Prostate gland (tissue), 2 donors: ENCODE results near the gene HMG20B. TPM values are rescaled to one million over a fixed set of nuclear protein-coding genes. Genes with fewer than 3 reads are reported as not detected.
A peak's percentile ranks its signal among the peaks of the same experiment; 100 is the strongest.

Source experiments
- DNase-seq: peaks from one replicate; pipeline ENCODE4 v3.0.0-alpha.2; 2019; ENCODE audit warnings: low spot score
- H3K27ac ChIP-seq, 2 donors: fragments of 200-600 bp; sonication (generic); 2 replicates each; pipeline ENCODE4 v1.5.1; 2017 to 2019
- H3K27me3 ChIP-seq: fragments of 200-600 bp; sonication (generic); replicated peaks from 2 replicates; pipeline ENCODE4 v1.5.1; 2019; ENCODE audit not compliant: insufficient read depth
- H3K36me3 ChIP-seq, 2 donors: fragments of 200-600 bp; sonication (generic); 1 replicate in 1 of 2; 2 replicates in 1 of 2; pipeline versions ENCODE4 v1.5.1 to v1.8.1; 2017 to 2019
- H3K4me1 ChIP-seq: fragments of 200-600 bp; sonication (generic); replicated peaks from 2 replicates; pipeline ENCODE4 v1.5.1; 2019
- H3K4me3 ChIP-seq, 2 donors: fragments of 200-600 bp; sonication (generic); 2 replicates each; pipeline ENCODE4 v1.5.1; 2017 to 2019
- H3K9me3 ChIP-seq: fragments of 200-600 bp; sonication (generic); 2 replicates; pipeline ENCODE4 v1.5.1; 2017
- CTCF ChIP-seq, 4 experiments: fragments of 200-600 bp in 2 of 4; fragments of 450-650 bp in 2 of 4; sonication (generic) in 2 of 4; IDR thresholded peaks; 1 replicate in 3 of 4; 2 replicates in 1 of 4; pipeline ENCODE4 v1.5.1; 2016 to 2019; ENCODE audit warnings: antibody characterized with exemption in 4 of 4, mild to moderate bottlenecking in 2 of 4, moderate library complexity in 2 of 4
- POLR2A ChIP-seq: fragments of 450-650 bp; IDR thresholded peaks from one replicate; pipeline ENCODE4 v1.6.1; 2016; ENCODE audit warnings: antibody characterized with exemption, mild to moderate bottlenecking
- POLR2AphosphoS5 ChIP-seq: sonication (generic); formaldehyde crosslinking; IDR thresholded peaks from one replicate; pipeline ENCODE4 v1.6.1; 2017; ENCODE audit warnings: antibody characterized with exemption
- WGBS: methylation state at CpG from one replicate; pipeline ENCODE4 v1.1.5; 2018; 5-methylcytosine and 5-hydroxymethylcytosine counted together
- intact Hi-C: fragments of 100-400 bp; cut with DNase I; formaldehyde crosslinking; loops from one replicate; pipeline ENCODE4 v1.14.2; 2022
- total RNA-seq, 2 donors: library from RNA; depleted of rRNA; stranded (reverse); fragments of >200 nt; gene quantifications; one replicate each; pipeline ENCODE4 v1.1.0, GENCODE V29; 2016

HMG20B gene
- total RNA-seq, 2 donors from 2014 or later: 184 to 369 TPM

DNA sequence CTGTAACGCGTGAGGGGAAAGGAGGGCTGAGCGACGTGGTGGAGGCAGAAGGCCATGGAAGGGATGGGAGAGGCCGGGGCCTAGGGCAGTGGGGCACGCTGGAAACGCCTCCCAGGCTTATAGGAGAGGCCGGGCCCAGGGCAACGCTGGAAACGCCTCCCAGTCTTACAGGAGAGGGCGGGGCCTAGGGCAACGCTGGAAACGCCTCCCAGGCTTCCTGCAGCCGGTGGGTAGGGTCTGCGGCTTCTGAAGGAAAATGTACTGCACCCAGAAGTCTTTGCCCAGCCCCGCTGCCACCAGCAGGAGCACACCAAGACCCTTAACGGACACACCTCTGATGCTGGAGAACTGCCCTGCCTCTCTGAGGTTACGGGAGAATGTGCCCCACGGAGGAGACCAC is 44.7 kb downstream of the HMG20B start:
- 62% methylated on average over 18 of the region's 19 CpGs for WGBS
- intact Hi-C loops: loop anchor here (5.0 to 10.0 kb wide), 2 partner anchors 70 to 313 kb away; no protein-coding TSS in a partner anchor
- Histone ChIP-seq H3K4me3 (no peak overlapping the region), H3K4me1 (no peaks in the 10 kb centered on the region), H3K27ac (no peak overlapping the region), H3K36me3 (peaks cover 0 to 6% of the 10 kb centered on the region in 2 donors), H3K27me3 (no peaks in the 10 kb centered on the region), H3K9me3 (no peaks in the 10 kb centered on the region)
- TF ChIP-seq CTCF (IDR thresholded peaks at IDR 0.05): no peak
- TF ChIP-seq POLR2A: no peak
- TF ChIP-seq POLR2AphosphoS5: no peak
- DNase-seq: no peak

DNA sequence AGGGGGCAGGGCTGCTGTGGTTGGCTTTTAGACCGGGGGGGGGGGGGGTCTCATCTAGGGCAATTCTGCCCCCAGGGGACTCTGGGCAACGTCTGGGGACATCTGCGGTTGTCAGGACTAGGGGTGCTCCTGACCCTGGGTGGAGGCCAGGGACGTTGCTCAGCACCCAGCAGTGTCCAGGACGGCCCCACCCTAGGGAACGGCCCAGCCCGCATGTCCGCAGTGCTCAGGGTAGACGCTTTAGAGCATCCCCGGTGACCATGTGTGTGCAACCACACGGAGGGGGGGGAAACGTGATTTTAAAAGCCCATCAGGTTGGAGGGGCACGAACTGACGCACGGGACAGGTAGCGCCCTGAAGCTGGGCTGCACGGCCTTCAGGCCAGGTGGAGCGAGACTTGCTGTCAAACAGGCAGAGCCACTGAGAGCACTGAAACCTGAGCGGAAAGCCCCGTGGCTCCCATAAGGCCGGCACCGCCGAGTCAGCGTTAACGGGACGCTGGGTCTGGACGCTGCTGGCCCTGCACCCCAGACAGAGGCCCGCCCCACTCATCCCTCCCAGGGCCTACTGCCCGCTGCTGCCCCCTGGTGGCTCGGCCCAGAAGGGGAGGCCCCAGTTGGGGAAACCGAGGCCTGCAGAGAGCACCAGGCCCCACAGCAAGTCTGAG is 45.5 kb downstream of the HMG20B start:
- H3K9me3 ChIP-seq: no peaks in the 10 kb centered on the region
- TF ChIP-seq POLR2AphosphoS5 (peak; percentile 46), CTCF (IDR thresholded peaks at IDR 0.05) (peak; percentile 79 to 95 (median 92)), POLR2A (no peak)
- intact Hi-C loops: loop anchor here (5.0 to 10.0 kb wide), 2 partner anchors 71 to 313 kb away; no protein-coding TSS in a partner anchor
- peaks cover 0 to 6% of the 10 kb centered on the region in 2 donors for H3K36me3 ChIP-seq
- H3K27ac ChIP-seq: no peak overlapping the region
- H3K4me3 ChIP-seq: no peak overlapping the region
- 59% methylated on average over 20 of the region's 31 CpGs for WGBS
- H3K27me3 ChIP-seq: no peaks in the 10 kb centered on the region
- peak; percentile 48 for DNase-seq
- no peaks in the 10 kb centered on the region for H3K4me1 ChIP-seq

DNA sequence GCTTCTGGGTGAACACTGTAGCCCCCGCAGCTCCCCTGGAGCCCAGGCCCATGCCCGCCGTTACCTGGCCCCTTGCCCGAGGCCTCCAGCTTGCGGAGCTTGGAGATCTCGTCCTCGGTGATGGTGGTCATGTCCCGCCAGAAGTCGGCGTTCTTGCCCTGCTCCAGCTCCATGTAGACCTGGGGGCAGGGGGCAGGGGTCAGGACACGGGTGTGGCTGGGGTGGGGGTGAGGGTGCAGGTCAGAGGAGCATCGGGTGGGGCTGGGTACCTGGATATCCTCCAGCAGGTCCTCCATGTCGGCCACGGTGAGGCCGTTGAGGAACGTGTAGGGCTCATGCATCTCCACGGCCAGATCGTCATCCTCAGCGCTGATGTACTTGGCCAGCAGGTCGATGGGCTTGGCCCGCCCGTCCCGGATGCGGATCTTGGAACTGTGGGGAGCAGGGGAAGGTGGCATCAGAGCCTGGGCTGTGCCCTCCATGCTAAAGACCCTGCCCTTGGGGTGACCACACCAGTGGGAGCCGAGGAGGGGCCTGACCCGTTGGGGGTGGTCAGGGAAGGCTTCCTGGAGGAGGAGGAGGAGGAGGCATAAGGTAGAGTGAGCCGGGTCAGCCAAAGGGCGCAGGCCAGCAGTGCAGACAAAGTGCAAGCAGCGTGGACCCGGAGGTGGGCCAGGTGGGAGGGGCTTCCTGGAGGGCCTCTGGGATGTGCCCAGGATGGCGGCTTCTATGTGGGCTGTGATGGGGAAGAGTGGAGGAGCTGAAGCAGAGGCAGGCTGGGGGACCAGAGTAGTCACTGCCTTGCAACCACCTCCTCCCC is 46.3 kb downstream of the HMG20B start:
- Histone ChIP-seq H3K4me3 (no peak overlapping the region), H3K36me3 (peaks cover 0 to 6% of the 10 kb centered on the region in 2 donors), H3K27me3 (no peaks in the 10 kb centered on the region), H3K4me1 (no peaks in the 10 kb centered on the region), H3K27ac (no peak overlapping the region), H3K9me3 (no peaks in the 10 kb centered on the region)
- TF ChIP-seq POLR2AphosphoS5 (no peak), CTCF (IDR thresholded peaks at IDR 0.05) (peak in 1 of 4 experiments; percentile 29)
- DNase-seq: no peak
- 88% methylated on average over 31 of the region's 31 CpGs for WGBS
- intact Hi-C loops: loop anchor here (5.0 to 10.0 kb wide), 2 partner anchors 72 to 314 kb away; no protein-coding TSS in a partner anchor

DNA sequence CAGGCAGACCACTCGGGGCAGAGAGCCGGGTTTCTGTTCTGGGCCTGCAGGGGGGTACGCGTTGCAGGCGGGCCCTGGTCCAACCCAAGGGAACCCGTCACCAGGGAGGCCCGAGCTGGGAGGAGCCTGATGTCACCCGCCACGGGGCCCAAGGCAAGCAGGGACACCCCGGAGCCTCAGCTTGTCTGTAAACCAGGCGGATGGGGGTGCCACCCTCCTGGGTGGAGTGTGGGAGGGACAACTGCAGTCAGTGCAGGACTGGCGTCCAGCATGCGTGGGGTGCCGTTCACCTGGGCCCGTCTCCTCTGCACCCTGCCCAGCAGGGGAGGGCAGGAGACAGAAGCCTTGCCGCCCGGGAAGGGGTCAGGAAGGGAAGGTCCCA is 46.9 kb downstream of the HMG20B start:
- intact Hi-C loops: loop anchor here (5.0 to 10.0 kb wide), 2 partner anchors 72 to 315 kb away; no protein-coding TSS in a partner anchor
- Histone ChIP-seq H3K9me3 (no peaks in the 10 kb centered on the region), H3K4me3 (no peak overlapping the region), H3K27ac (no peak overlapping the region), H3K4me1 (no peaks in the 10 kb centered on the region), H3K36me3 (peaks cover 0 to 6% of the 10 kb centered on the region in 2 donors), H3K27me3 (no peaks in the 10 kb centered on the region)
- no peak for DNase-seq
- TF ChIP-seq CTCF (IDR thresholded peaks at IDR 0.05) (no peak), POLR2A (no peak), POLR2AphosphoS5 (no peak)
- 71% methylated on average over 17 of the region's 17 CpGs for WGBS
